HG03095 (cell line): ENCODE measurements around the gene CDK14.

ENCODE experiments used
- ATAC-seq: cut with Tn5 transposase; IDR thresholded peaks from one replicate; pipeline ENCODE4 v1.9.1; 2021; ENCODE audit warnings: moderate library complexity; ENCODE audit not compliant: unreplicated experiment

Gene CDK14

GRCh38 chr7:90938371-90938770, 342.2 kb downstream of the CDK14 start:
- no peak for ATAC-seq

GRCh38 chr7:90939666-90940065, 343.5 kb downstream of the CDK14 start:
- no peak for ATAC-seq

GRCh38 chr7:90944021-90944420, 347.9 kb downstream of the CDK14 start:
- no peak for ATAC-seq

- no peak for ATAC-seq
Observed at GRCh38 chr7:90945104-90945787, 349.1 kb downstream of the CDK14 start.

GRCh38 chr7:90946730-90947501, 350.8 kb downstream of the CDK14 start:
- no peak for ATAC-seq

GRCh38 chr7:90948085-90948484, 352.0 kb downstream of the CDK14 start:
- no peak for ATAC-seq

GRCh38 chr7:90951229-90951628, 355.1 kb downstream of the CDK14 start:
- no peak for ATAC-seq

- ATAC-seq = no peak
Observed at GRCh38 chr7:90951986-90952954, 356.1 kb downstream of the CDK14 start.

- ATAC-seq = no peak
Observed at GRCh38 chr7:90955641-90956207, 359.6 kb downstream of the CDK14 start.

- ATAC-seq = no peak
Observed at GRCh38 chr7:90957883-90958282, 361.8 kb downstream of the CDK14 start.

- ATAC-seq = no peak
Observed at GRCh38 chr7:90958647-90959046, 362.5 kb downstream of the CDK14 start.

GRCh38 chr7:90961037-90961725, 365.1 kb downstream of the CDK14 start:
- no peak for ATAC-seq

- ATAC-seq = no peak
Observed at GRCh38 chr7:90965211-90965610, 369.1 kb downstream of the CDK14 start.

GRCh38 chr7:90966346-90966745, 370.2 kb downstream of the CDK14 start:
- no peak for ATAC-seq

GRCh38 chr7:90968871-90969270, 372.8 kb downstream of the CDK14 start:
- ATAC-seq = no peak

- no peak for ATAC-seq
Observed at GRCh38 chr7:90972906-90973550, 376.9 kb downstream of the CDK14 start.

- ATAC-seq = no peak
Observed at GRCh38 chr7:90977056-90977455, 380.9 kb downstream of the CDK14 start.

- no peak for ATAC-seq
Observed at GRCh38 chr7:90980545-90980944, 384.4 kb downstream of the CDK14 start.

GRCh38 chr7:90982228-90982627, 386.1 kb downstream of the CDK14 start:
- ATAC-seq = no peak

- ATAC-seq = no peak
Observed at GRCh38 chr7:90984692-90985091, 388.6 kb downstream of the CDK14 start.
